Activated T-helper 17 cell treated with anti-CD3 and anti-CD28 coated beads, Interleukin-2, amount 50 U/mL, for 72 hours (primary cell): ENCODE results near the gene APOA5. TPM values are rescaled to one million over a fixed set of nuclear protein-coding genes. Genes with fewer than 3 reads are reported as not detected.
"Not testable (repeated sequence)": the region's sequence is repeated elsewhere in the genome, so short reads cannot be mapped to it uniquely, and the experiment has no call there.

Experiments
- ATAC-seq: fragments of 150-1000 bp; cut with Tn5 transposase; replicated peaks from 2 replicates; pipeline ENCODE4 v1.10.0; 2021; ENCODE audit warnings: mild to moderate bottlenecking, moderate library complexity
- H3K27ac Mint-ChIP-seq: one replicate; pipeline ENCODE4 v1.8.0; 2022; ENCODE audit warnings: mixed read lengths
- H3K27me3 Mint-ChIP-seq: one replicate; pipeline ENCODE4 v1.8.0; 2022; ENCODE audit warnings: mixed read lengths
- H3K36me3 Mint-ChIP-seq: one replicate; pipeline ENCODE4 v1.8.0; 2022; ENCODE audit warnings: low read depth, mild to moderate bottlenecking, mixed read lengths
- H3K4me1 Mint-ChIP-seq: one replicate; pipeline ENCODE4 v1.8.0; 2022; ENCODE audit warnings: mixed read lengths
- H3K4me3 Mint-ChIP-seq: one replicate; pipeline ENCODE4 v1.8.0; 2022; ENCODE audit warnings: mild to moderate bottlenecking, mixed read lengths
- H3K9me3 Mint-ChIP-seq: one replicate; pipeline ENCODE4 v1.8.0; 2022; ENCODE audit warnings: mixed read lengths
- total RNA-seq, 2 donors: library from RNA; stranded (reverse); gene quantifications; one replicate each; pipeline ENCODE4 v1.2.3, GENCODE V29; 2022

The APOA5 gene
- not detected for total RNA-seq

- no peak within 1 kb of the TSS for H3K27ac Mint-ChIP-seq
- no peak for ATAC-seq
- H3K4me1 Mint-ChIP-seq: peaks cover 16% of the 10 kb centered on the region
- no peaks in the 10 kb centered on the region for H3K27me3 Mint-ChIP-seq
- no peak within 1 kb of the TSS for H3K4me3 Mint-ChIP-seq
- peaks cover 11% of the 10 kb centered on the region for H3K36me3 Mint-ChIP-seq
- no peaks in the 10 kb centered on the region for H3K9me3 Mint-ChIP-seq
Observed at GRCh38 chr11:116791813-116792143, at the start of gene APOA5. Gene APOA5, minus strand, starts transcription at chr11:116791879. Its CDS starts 19 bp downstream, at chr11:116791860.

GRCh38 chr11:116840746-116841296 is 49.1 kb upstream of the APOA5 start:
- Mint-ChIP-seq H3K4me1 (no peaks in the 10 kb centered on the region), H3K36me3 (peaks cover 25% of the 10 kb centered on the region), H3K27ac (no peak overlapping the region), H3K27me3 (no peaks in the 10 kb centered on the region), H3K4me3 (no peak overlapping the region), H3K9me3 (no peaks in the 10 kb centered on the region)
- ATAC-seq: no peak

- Mint-ChIP-seq H3K27ac (no peak overlapping the region), H3K9me3 (no peaks in the 10 kb centered on the region), H3K4me3 (no peak overlapping the region), H3K27me3 (no peaks in the 10 kb centered on the region), H3K36me3 (peaks cover 20% of the 10 kb centered on the region), H3K4me1 (no peaks in the 10 kb centered on the region)
- no peak for ATAC-seq
Observed at GRCh38 chr11:116840224-116840745, 48.6 kb upstream of the APOA5 start.

- H3K4me1 Mint-ChIP-seq: no peaks in the 10 kb centered on the region
- no peaks in the 10 kb centered on the region for H3K9me3 Mint-ChIP-seq
- no peaks in the 10 kb centered on the region for H3K27me3 Mint-ChIP-seq
- ATAC-seq: no peak
- no peak overlapping the region for H3K27ac Mint-ChIP-seq
- peaks cover 5% of the 10 kb centered on the region for H3K36me3 Mint-ChIP-seq
- H3K4me3 Mint-ChIP-seq: no peak overlapping the region
Observed at GRCh38 chr11:116838321-116839084, 46.8 kb upstream of the APOA5 start.

GRCh38 chr11:116837231-116838091 is 45.8 kb upstream of the APOA5 start, which contains the start of gene APOA1:
Gene APOA1, minus strand, starts transcription at chr11:116837622. Its CDS starts 235 bp downstream, at chr11:116837387.
- Mint-ChIP-seq H3K27me3 (no peaks in the 10 kb centered on the region), H3K36me3 (no peaks in the 10 kb centered on the region), H3K4me1 (no peaks in the 10 kb centered on the region), H3K4me3 (peak within 1 kb of the TSS; percentile 66), H3K9me3 (no peaks in the 10 kb centered on the region), H3K27ac (no peak within 1 kb of the TSS)
- no peak for ATAC-seq

- no peak overlapping the region for H3K27ac Mint-ChIP-seq
- peak overlapping the region; percentile 66 for H3K4me3 Mint-ChIP-seq
- no peaks in the 10 kb centered on the region for H3K4me1 Mint-ChIP-seq
- no peaks in the 10 kb centered on the region for H3K9me3 Mint-ChIP-seq
- no peak for ATAC-seq
- no peaks in the 10 kb centered on the region for H3K36me3 Mint-ChIP-seq
- H3K27me3 Mint-ChIP-seq: no peaks in the 10 kb centered on the region
Observed at GRCh38 chr11:116836632-116836991, 44.9 kb upstream of the APOA5 start.

GRCh38 chr11:116835791-116836631 is 44.3 kb upstream of the APOA5 start:
- H3K4me3 Mint-ChIP-seq: peak overlapping the region; percentile 66
- H3K27me3 Mint-ChIP-seq: no peaks in the 10 kb centered on the region
- H3K27ac Mint-ChIP-seq: no peak overlapping the region
- ATAC-seq: peak; percentile 89
- H3K36me3 Mint-ChIP-seq: no peaks in the 10 kb centered on the region
- no peaks in the 10 kb centered on the region for H3K4me1 Mint-ChIP-seq
- no peaks in the 10 kb centered on the region for H3K9me3 Mint-ChIP-seq

GRCh38 chr11:116835042-116835772 is 43.5 kb upstream of the APOA5 start:
- Mint-ChIP-seq H3K9me3 (no peaks in the 10 kb centered on the region), H3K36me3 (no peaks in the 10 kb centered on the region), H3K27ac (no peak overlapping the region), H3K27me3 (no peaks in the 10 kb centered on the region), H3K4me3 (peak overlapping the region; percentile 66), H3K4me1 (no peaks in the 10 kb centered on the region)
- peak; percentile 7 for ATAC-seq

GRCh38 chr11:116834535-116835041 is 42.9 kb upstream of the APOA5 start:
- peak overlapping the region; percentile 22 for H3K4me3 Mint-ChIP-seq
- not testable (repeated sequence) for H3K9me3 Mint-ChIP-seq, H3K27ac Mint-ChIP-seq, H3K27me3 Mint-ChIP-seq, H3K4me1 Mint-ChIP-seq, H3K36me3 Mint-ChIP-seq, ATAC-seq

- no peak for ATAC-seq
- Mint-ChIP-seq H3K9me3 (no peaks in the 10 kb centered on the region), H3K4me1 (no peaks in the 10 kb centered on the region), H3K27me3 (no peaks in the 10 kb centered on the region), H3K27ac (no peak overlapping the region), H3K36me3 (no peaks in the 10 kb centered on the region), H3K4me3 (no peak overlapping the region)
Observed at GRCh38 chr11:116833816-116834534, 42.3 kb upstream of the APOA5 start.

GRCh38 chr11:116833491-116833815 is 41.8 kb upstream of the APOA5 start:
- H3K27ac Mint-ChIP-seq: no peak overlapping the region
- no peaks in the 10 kb centered on the region for H3K4me1 Mint-ChIP-seq
- no peaks in the 10 kb centered on the region for H3K9me3 Mint-ChIP-seq

GRCh38 chr11:116832350-116833290 is 40.9 kb upstream of the APOA5 start:
- Mint-ChIP-seq H3K27ac (no peak overlapping the region), H3K36me3 (no peaks in the 10 kb centered on the region), H3K4me1 (no peaks in the 10 kb centered on the region), H3K27me3 (no peaks in the 10 kb centered on the region), H3K4me3 (no peak overlapping the region), H3K9me3 (no peaks in the 10 kb centered on the region)
- ATAC-seq: no peak

More at GRCh38 chr11:116833491-116833815, 41.8 kb upstream of the APOA5 start:
- ATAC-seq: no peak
- H3K36me3 Mint-ChIP-seq: no peaks in the 10 kb centered on the region
- no peaks in the 10 kb centered on the region for H3K27me3 Mint-ChIP-seq
- no peak overlapping the region for H3K4me3 Mint-ChIP-seq
